OCI-LY1 (cell line): ENCODE measurements around the gene ARHGEF11.

ENCODE experiments used
- H2AFZ ChIP-seq: fragments of 200-600 bp; sonication (generic), shearing (Covaris generic); 2 replicates; pipeline ENCODE4 v1.6.0; 2014; ENCODE audit warnings: antibody characterized with exemption, mild to moderate bottlenecking, low read length
- H3F3A ChIP-seq: fragments of 200-600 bp; sonication (generic), shearing (Covaris generic); 2 replicates; pipeline ENCODE4 v1.6.0; 2014; ENCODE audit warnings: mild to moderate bottlenecking, antibody characterized with exemption, low read length, moderate library complexity; ENCODE audit not compliant: insufficient read depth
- H3K27ac ChIP-seq: fragments of 200-600 bp; sonication (generic); 2 replicates; pipeline ENCODE4 v1.5.1; 2014; ENCODE audit warnings: low read length, mixed run types, mild to moderate bottlenecking, low read depth; ENCODE audit not compliant: poor library complexity, severe bottlenecking
- H3K27me3 ChIP-seq: fragments of 200-600 bp; sonication (generic); 2 replicates; pipeline ENCODE4 v1.6.0; 2014; ENCODE audit warnings: antibody characterized with exemption, mild to moderate bottlenecking, low read length, moderate library complexity; ENCODE audit not compliant: insufficient read depth
- H3K36me3 ChIP-seq: fragments of 200-600 bp; sonication (generic); 2 replicates; pipeline ENCODE4 v1.6.1; 2014; ENCODE audit warnings: mild to moderate bottlenecking, antibody characterized with exemption, low read length, moderate library complexity, mixed read lengths; ENCODE audit not compliant: insufficient read depth
- H3K4me1 ChIP-seq: fragments of 200-600 bp; sonication (generic); 2 replicates; pipeline ENCODE4 v1.5.1; 2014; ENCODE audit warnings: mild to moderate bottlenecking, low read length, moderate library complexity; ENCODE audit not compliant: insufficient read depth, severe bottlenecking
- H3K4me2 ChIP-seq: fragments of 200-600 bp; sonication (generic), shearing (Covaris generic); 2 replicates; pipeline ENCODE4 v1.6.1; 2014; ENCODE audit warnings: low read length
- H3K4me3 ChIP-seq: fragments of 200-600 bp; sonication (generic); 2 replicates; pipeline ENCODE4 v1.5.1; 2014; ENCODE audit warnings: low read length, low read depth, mild to moderate bottlenecking, mixed read lengths; ENCODE audit not compliant: poor library complexity, severe bottlenecking
- H3K79me2 ChIP-seq: fragments of 200-600 bp; shearing (Covaris generic); 2 replicates; pipeline ENCODE4 v1.6.1; 2016; ENCODE audit warnings: mixed run types, low read length, mixed read lengths; ENCODE audit not compliant: insufficient read depth
- H3K9ac ChIP-seq: fragments of 200-600 bp; sonication (generic), shearing (Covaris generic); 2 replicates; pipeline ENCODE4 v1.6.1; 2014; ENCODE audit warnings: mild to moderate bottlenecking, low read length, mixed read lengths
- H3K9me2 ChIP-seq: fragments of 200-600 bp; sonication (generic), shearing (Covaris generic); 2 replicates; pipeline ENCODE4 v1.6.1; 2014; ENCODE audit warnings: low read depth, mild to moderate bottlenecking, low read length, mixed read lengths
- H3K9me3 ChIP-seq: fragments of 200-600 bp; shearing (Covaris generic); 2 replicates; pipeline ENCODE4 v1.6.1; 2014; ENCODE audit warnings: low read length, mixed read lengths
- H4K20me1 ChIP-seq: fragments of 200-600 bp; sonication (generic), shearing (Covaris generic); 2 replicates; pipeline ENCODE4 v1.6.0; 2016; ENCODE audit warnings: mild to moderate bottlenecking, low read length; ENCODE audit not compliant: insufficient read depth
- CTCF ChIP-seq: fragments of 200-600 bp; sonication (generic), shearing (Covaris generic); IDR thresholded peaks from 2 replicates; pipeline ENCODE4 v1.5.1; 2017; ENCODE audit warnings: mild to moderate bottlenecking, antibody characterized with exemption, low read length, moderate library complexity, mixed read lengths
- EZH2 ChIP-seq: fragments of 200-600 bp; sonication (generic), shearing (Covaris generic); IDR thresholded peaks from 2 replicates; pipeline ENCODE4 v1.8.0; 2017; ENCODE audit warnings: borderline replicate concordance, mixed run types, mild to moderate bottlenecking, antibody characterized with exemption, low read length, moderate library complexity, mixed read lengths

The ARHGEF11 gene

DNA sequence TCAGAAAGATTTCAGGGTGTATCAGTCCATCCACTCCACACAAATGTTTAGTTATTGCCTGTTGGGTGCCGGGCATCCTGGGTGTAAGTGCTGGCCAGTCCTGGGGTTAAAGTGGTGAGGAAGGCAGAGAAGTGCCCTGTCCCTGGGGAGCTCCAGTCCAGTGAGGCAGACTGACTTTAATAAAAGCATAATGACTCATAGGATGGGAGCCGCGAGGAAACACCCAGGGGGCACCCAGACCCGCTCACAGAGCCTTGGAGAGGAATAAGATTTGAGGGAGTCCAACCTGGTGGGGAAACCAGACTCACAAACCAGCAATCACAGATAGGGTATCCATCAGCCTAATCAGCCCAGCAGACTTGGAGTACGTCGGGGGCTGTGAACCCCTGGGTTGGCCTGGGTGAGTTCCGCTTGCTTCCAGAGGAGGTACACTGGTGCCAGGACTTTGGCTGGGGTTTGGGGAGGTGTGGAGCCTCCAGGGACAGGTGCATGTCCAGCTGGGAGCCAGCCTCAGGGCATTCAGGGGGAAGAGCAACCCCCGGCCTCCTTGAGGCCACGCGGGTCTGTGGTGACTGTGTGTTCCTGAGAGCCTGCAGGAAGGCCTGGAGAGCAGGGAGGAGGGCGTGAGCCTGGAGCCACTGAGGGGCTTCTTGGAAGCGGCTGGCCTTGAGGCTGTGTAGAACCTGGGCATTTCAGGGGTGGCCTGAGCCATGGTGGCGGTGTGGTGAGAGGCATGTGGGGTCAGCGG, 148.3 kb downstream of the ARHGEF11 start:
- H3K4me1 ChIP-seq, result no peaks in the 10 kb centered on the region

DNA sequence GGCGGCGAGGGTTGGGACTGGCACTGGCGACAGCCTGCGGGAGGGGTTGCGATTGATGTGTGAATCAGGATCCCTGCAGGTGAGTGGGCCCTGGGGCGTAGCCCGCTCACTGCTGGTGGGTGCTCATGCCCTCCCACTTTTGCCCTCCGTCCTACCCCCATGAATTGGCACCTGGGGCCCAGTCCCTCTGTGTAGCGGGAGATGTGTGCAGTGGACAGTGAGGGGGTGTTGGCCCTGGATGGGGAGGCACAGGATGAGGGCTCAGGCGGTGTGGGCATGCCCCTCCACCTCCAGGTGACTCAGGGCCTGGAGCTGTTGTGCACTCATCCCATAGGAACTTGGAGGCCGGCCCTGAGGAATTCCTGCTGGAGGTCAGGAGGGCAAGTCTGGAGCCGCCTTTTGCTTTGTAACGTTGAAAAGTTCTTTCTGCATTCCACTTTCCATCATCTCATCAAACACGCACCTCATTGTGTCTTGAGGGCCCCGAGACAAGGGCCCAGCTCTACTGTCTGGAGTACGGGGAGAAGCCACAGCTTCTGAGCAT, 149.0 kb downstream of the ARHGEF11 start:
- no peak overlapping the region for H3K4me3 ChIP-seq
- H3K9me2 ChIP-seq, result no peaks in the 10 kb centered on the region
- no peak overlapping the region for H3K4me2 ChIP-seq
- H3K27me3 ChIP-seq, result no peaks in the 10 kb centered on the region; the same call in 1 of the 2 replicates
- H3F3A ChIP-seq, result no peaks in the 10 kb centered on the region
- no peak overlapping the region for H3K9ac ChIP-seq
- H4K20me1 ChIP-seq, result no peaks in the 10 kb centered on the region
- H3K36me3 ChIP-seq, result no peaks in the 10 kb centered on the region
- H2AFZ ChIP-seq, result no peak overlapping the region
- H3K27ac ChIP-seq, result no peak overlapping the region
- no peaks in the 10 kb centered on the region for H3K79me2 ChIP-seq
- H3K9me3 ChIP-seq, result no peaks in the 10 kb centered on the region
- no peaks in the 10 kb centered on the region for H3K4me1 ChIP-seq
- TF ChIP-seq CTCF, result no peak
- TF ChIP-seq EZH2, result no peak

More for the DNA sequence above, 148.3 kb downstream of the ARHGEF11 start:
- no peaks in the 10 kb centered on the region for H3K79me2 ChIP-seq
- no peaks in the 10 kb centered on the region for H3K9me3 ChIP-seq
- no peak for TF ChIP-seq EZH2
- TF ChIP-seq CTCF, result no peak
- H4K20me1 ChIP-seq, result no peaks in the 10 kb centered on the region
- H3K4me2 ChIP-seq, result no peak overlapping the region
- H3K9me2 ChIP-seq, result no peaks in the 10 kb centered on the region
- no peak overlapping the region for H3K4me3 ChIP-seq
- no peaks in the 10 kb centered on the region for H3F3A ChIP-seq
- no peaks in the 10 kb centered on the region; the same call in 1 of the 2 replicates for H3K27me3 ChIP-seq
- no peak overlapping the region for H3K27ac ChIP-seq
- H3K36me3 ChIP-seq, result no peaks in the 10 kb centered on the region
- H2AFZ ChIP-seq, result no peak overlapping the region
- no peak overlapping the region for H3K9ac ChIP-seq

DNA sequence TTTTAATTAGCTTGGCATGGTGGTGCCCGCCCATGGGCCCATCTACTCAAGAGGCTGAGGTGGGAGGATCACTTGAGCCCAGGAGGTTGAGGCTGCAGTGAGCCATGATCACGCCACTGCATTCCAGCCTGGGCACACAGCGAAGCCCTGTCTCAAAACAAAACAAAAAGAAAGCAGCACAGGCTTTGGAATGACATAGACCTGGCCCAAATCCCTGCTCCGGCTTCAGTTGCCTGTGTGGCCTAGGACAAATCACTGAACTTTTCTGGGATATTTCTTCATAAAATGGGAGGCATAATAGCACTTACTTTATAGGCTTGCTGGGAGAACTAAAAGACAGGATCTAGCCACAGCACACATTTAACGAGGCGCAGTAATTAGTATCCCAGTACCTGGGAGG, 149.6 kb downstream of the ARHGEF11 start:
- no peak overlapping the region for H3K4me3 ChIP-seq
- no peak overlapping the region for H3K9ac ChIP-seq
- no peak overlapping the region for H3K4me2 ChIP-seq
- H3K27ac ChIP-seq, result no peak overlapping the region
- no peak overlapping the region for H2AFZ ChIP-seq
- no peaks in the 10 kb centered on the region for H4K20me1 ChIP-seq
- no peaks in the 10 kb centered on the region for H3K4me1 ChIP-seq
- H3F3A ChIP-seq, result no peaks in the 10 kb centered on the region
- H3K27me3 ChIP-seq, result no peaks in the 10 kb centered on the region; the same call in 1 of the 2 replicates
- H3K9me3 ChIP-seq, result no peaks in the 10 kb centered on the region
- H3K9me2 ChIP-seq, result no peaks in the 10 kb centered on the region
- no peaks in the 10 kb centered on the region for H3K79me2 ChIP-seq
- no peaks in the 10 kb centered on the region for H3K36me3 ChIP-seq
- no peak for TF ChIP-seq CTCF
- TF ChIP-seq EZH2, result no peak
